ENCODE measurements around the gene S100A11. TPM values are rescaled to one million over a fixed set of nuclear protein-coding genes. Genes with fewer than 3 reads are reported as not detected.
A peak's percentile ranks its signal among the peaks of the same experiment; 100 is the strongest.

The S100A11 gene
- total RNA-seq, 1 experiment from 2014 or later = 126 TPM

DNA sequence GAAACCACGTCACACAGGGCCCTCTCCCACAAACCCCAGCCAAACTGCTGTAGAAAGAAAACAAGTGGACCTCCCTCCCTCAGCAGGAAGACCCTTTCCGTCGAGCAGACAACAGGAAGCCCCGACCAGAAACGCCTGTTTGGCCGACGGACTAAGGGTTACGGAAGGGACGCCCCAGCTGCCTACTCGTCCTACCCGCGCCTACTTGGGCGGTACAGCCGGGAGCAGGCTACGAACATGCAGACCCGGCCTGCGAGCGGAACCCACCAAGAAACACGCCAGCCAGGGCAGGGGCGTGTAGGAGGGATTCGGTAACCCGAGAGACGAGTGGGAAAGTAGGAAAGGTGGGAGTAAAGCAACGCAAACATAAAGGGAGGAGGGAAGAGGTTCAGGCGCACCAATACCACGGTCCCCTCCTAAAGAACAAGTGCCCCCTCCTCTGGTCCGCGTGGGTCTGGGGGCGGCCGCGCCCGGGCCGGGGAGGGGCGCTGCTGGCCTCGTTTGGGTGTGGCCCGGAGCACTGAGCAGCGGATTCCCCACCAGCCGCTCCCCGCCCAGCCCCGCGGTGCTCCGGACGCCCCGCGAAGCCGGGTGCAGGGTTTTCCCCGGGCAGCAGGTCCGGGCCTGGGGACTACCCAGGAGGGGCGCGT is 43.6 kb downstream of the S100A11 start:
- peak; percentile 32 for ATAC-seq
- Mint-ChIP-seq H3K36me3 (no peaks in the 10 kb centered on the region), H3K4me3 (peak overlapping the region; percentile 93), H3K4me1 (peaks cover 55% of the 10 kb centered on the region), H3K27ac (peak overlapping the region; percentile 86), H3K27me3 (ENCODE audit: low read depth) (peaks cover 8% of the 10 kb centered on the region; the same call in 1 of the 2 replicates), H3K9me3 (no peaks in the 10 kb centered on the region)
- DNase-seq (ENCODE audit: low spot score) = peak; percentile 50
- TF ChIP-seq, protein P1, sequence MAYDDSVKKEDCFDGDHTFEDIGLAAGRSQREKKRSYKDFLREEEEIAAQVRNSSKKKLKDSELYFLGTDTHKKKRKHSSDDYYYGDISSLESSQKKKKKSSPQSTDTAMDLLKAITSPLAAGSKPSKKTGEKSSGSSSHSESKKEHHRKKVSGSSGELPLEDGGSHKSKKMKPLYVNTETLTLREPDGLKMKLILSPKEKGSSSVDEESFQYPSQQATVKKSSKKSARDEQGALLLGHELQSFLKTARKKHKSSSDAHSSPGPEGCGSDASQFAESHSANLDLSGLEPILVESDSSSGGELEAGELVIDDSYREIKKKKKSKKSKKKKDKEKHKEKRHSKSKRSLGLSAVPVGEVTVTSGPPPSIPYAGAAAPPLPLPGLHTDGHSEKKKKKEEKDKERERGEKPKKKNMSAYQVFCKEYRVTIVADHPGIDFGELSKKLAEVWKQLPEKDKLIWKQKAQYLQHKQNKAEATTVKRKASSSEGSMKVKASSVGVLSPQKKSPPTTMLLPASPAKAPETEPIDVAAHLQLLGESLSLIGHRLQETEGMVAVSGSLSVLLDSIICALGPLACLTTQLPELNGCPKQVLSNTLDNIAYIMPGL (CRISPR knock-in tag; IDR thresholded peaks at IDR 0.05) = 0 out of 2 replicates have a peak, but pooled peaks have one; percentile 40
- 0 out of 2 replicates have a peak, but pooled peaks have one; percentile 29 for TF ChIP-seq SP1 (CRISPR knock-in tag; conservative IDR thresholded peaks at IDR 0.05)
- TF ChIP-seq, protein P2, sequence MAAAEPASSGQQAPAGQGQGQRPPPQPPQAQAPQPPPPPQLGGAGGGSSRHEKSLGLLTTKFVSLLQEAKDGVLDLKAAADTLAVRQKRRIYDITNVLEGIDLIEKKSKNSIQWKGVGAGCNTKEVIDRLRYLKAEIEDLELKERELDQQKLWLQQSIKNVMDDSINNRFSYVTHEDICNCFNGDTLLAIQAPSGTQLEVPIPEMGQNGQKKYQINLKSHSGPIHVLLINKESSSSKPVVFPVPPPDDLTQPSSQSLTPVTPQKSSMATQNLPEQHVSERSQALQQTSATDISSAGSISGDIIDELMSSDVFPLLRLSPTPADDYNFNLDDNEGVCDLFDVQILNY (CRISPR knock-in tag; IDR thresholded peaks at IDR 0.05) = no peak
- CTCF ChIA-PET = interaction anchor here (0.7 to 9.2 kb wide), 9 partner anchors 9 to 85 kb away, joined by 3 to 83 read pairs (median 6); partner anchors contain the start of gene THEM4
- POLR2A ChIA-PET = interaction anchor here (1.0 to 1.3 kb wide), 4 partner anchors 20 to 482 kb away, joined by 3 to 5 read pairs (median 4); partner anchors contain the start of genes CGN and THEM4

DNA sequence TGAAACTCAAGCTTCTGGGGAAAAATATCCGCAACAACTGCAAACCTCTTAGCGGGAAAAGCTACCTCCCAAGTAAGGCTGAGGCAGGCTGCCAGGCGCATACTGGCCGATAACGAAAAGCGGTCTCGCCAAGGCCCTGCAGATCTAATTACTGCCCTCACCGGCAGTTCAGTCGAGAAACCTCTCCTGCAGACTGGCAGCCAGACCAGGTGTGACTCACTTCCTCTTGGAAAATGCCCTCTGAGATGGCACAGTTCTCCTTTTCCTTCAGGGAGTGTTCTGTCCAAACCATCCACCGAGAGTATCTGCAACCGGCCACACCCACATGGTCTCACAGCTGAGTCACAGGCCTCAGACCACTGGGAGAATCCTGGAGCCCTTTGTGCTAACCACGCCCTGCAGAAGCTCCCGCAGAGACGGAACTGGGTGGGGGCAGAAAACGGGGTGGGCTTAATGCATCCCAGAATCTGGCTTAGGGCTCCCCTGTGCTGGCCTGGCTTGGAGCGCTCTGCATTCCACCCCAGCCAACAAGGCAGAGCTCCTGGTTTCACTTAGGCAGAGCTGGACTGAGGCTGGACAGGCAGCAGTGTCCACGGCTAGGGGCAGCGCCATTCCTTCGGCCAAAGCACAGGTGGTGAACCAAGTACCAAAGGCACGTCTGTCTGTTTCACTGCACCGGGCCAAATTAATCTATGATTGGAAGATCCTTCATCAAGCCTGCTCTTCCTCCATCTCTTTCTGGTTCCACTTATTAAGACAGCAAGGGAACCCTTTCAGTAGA is 44.3 kb downstream of the S100A11 start:
- TF ChIP-seq ZNF396 (CRISPR knock-in tag; IDR thresholded peaks at IDR 0.05; ENCODE audit: borderline replicate concordance) = no peak
- TF ChIP-seq SP1 (CRISPR knock-in tag; conservative IDR thresholded peaks at IDR 0.05) = 0 out of 2 replicates have a peak, but pooled peaks have one; percentile 28
- TF ChIP-seq ZNF121 (CRISPR knock-in tag; IDR thresholded peaks at IDR 0.05) = peak; percentile 95
- TF ChIP-seq CBFB (CRISPR knock-in tag; IDR thresholded peaks at IDR 0.05; ENCODE audit: low read depth) = no peak
- TF ChIP-seq, protein P2 (CRISPR knock-in tag; IDR thresholded peaks at IDR 0.05) = no peak
- TF ChIP-seq, protein P3, sequence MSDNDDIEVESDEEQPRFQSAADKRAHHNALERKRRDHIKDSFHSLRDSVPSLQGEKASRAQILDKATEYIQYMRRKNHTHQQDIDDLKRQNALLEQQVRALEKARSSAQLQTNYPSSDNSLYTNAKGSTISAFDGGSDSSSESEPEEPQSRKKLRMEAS (CRISPR knock-in tag; IDR thresholded peaks at IDR 0.05) = peak; percentile 49; the same call in 1 of the 2 replicates
- DNase-seq (ENCODE audit: low spot score) (peak; percentile 59), ATAC-seq (peak; percentile 66)
- CTCF ChIA-PET = interaction anchor here (0.5 to 9.2 kb wide), 14 partner anchors 10 to 613 kb away, joined by 3 to 83 read pairs (median 4); partner anchors contain the start of gene THEM4
- H3K36me3 Mint-ChIP-seq = no peaks in the 10 kb centered on the region
- peak overlapping the region; percentile 86 for H3K27ac Mint-ChIP-seq
- H3K9me3 Mint-ChIP-seq = no peaks in the 10 kb centered on the region
- H3K27me3 Mint-ChIP-seq (ENCODE audit: low read depth) = peaks cover 8% of the 10 kb centered on the region; the same call in 1 of the 2 replicates
- peaks cover 58% of the 10 kb centered on the region for H3K4me1 Mint-ChIP-seq
- H3K4me3 Mint-ChIP-seq = peak overlapping the region; percentile 93
- POLR2A ChIA-PET = interaction anchor here (1.0 to 1.3 kb wide), 4 partner anchors 20 to 481 kb away, joined by 3 to 5 read pairs (median 4); partner anchors contain the start of genes CGN and THEM4

DNA sequence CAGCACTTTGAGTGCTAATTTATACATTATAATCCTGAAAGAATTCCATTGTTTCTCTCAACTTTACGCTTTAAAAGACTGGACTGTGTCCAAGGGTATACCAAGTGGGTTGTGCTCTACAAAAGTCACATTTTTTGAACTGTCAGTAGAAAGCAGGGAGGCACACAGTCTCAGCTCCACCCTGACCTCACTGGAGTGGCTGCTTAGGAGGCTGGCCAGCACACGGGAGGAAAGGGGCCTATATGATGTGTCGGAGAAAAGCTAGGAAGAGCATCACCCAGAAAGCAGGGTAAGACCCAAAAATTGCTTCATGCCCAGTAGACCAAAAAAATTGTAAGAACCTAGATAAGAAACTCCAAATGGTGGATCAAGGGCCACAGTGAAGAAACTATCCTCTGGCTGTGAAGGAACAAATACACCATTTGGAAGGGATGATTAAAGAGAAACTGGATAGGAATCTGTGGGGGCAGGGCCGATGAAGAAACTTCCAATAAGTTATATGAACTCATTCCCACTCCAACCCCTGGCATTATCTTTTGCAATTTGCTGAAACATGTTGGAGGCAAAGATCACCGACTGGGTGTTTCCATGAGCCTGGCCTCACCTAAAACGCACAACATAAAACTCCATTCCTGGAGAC is 45.0 kb downstream of the S100A11 start:
- H3K4me3 Mint-ChIP-seq = peak overlapping the region; percentile 93
- H3K36me3 Mint-ChIP-seq = no peaks in the 10 kb centered on the region
- ATAC-seq (no peak), DNase-seq (ENCODE audit: low spot score) (no peak)
- peaks cover 8% of the 10 kb centered on the region; the same call in 1 of the 2 replicates for H3K27me3 Mint-ChIP-seq (ENCODE audit: low read depth)
- H3K4me1 Mint-ChIP-seq = peaks cover 58% of the 10 kb centered on the region
- POLR2A ChIA-PET = interaction anchor here (1.1 to 1.3 kb wide), 2 partner anchors 23 to 82 kb away, joined by 4 to 5 read pairs; partner anchors contain the start of gene THEM4
- CTCF ChIA-PET = interaction anchor here (0.5 to 9.2 kb wide), 11 partner anchors 10 to 163 kb away, joined by 3 to 83 read pairs (median 5); partner anchors contain the start of gene THEM4
- no peaks in the 10 kb centered on the region for H3K9me3 Mint-ChIP-seq
- peak overlapping the region; percentile 86; the same call in 1 of the 2 replicates for H3K27ac Mint-ChIP-seq
- TF ChIP-seq SMAD3 (CRISPR knock-in tag; IDR thresholded peaks at IDR 0.05; ENCODE audit: borderline replicate concordance) (no peak), ZNF219 (CRISPR knock-in tag; IDR thresholded peaks at IDR 0.05; ENCODE audit: borderline replicate concordance) (no peak), HMGA2 (CRISPR knock-in tag; IDR thresholded peaks at IDR 0.05) (no peak), SP1 (CRISPR knock-in tag; conservative IDR thresholded peaks at IDR 0.05) (no peak), NFATC4 (CRISPR knock-in tag; IDR thresholded peaks at IDR 0.05) (no peak), GRHL2 (CRISPR knock-in tag; IDR thresholded peaks at IDR 0.05; ENCODE audit: insufficient replicate concordance, severe bottlenecking) (no peak), ATF1 (CRISPR knock-in tag; IDR thresholded peaks at IDR 0.05) (no peak), MXD4 (CRISPR knock-in tag; IDR thresholded peaks at IDR 0.05; ENCODE audit: borderline replicate concordance) (no peak), ZNF396 (CRISPR knock-in tag; IDR thresholded peaks at IDR 0.05; ENCODE audit: borderline replicate concordance) (no peak), EMX1 (CRISPR knock-in tag; IDR thresholded peaks at IDR 0.05) (no peak)
- TF ChIP-seq, protein P4, sequence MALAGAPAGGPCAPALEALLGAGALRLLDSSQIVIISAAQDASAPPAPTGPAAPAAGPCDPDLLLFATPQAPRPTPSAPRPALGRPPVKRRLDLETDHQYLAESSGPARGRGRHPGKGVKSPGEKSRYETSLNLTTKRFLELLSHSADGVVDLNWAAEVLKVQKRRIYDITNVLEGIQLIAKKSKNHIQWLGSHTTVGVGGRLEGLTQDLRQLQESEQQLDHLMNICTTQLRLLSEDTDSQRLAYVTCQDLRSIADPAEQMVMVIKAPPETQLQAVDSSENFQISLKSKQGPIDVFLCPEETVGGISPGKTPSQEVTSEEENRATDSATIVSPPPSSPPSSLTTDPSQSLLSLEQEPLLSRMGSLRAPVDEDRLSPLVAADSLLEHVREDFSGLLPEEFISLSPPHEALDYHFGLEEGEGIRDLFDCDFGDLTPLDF (CRISPR knock-in tag; IDR thresholded peaks at IDR 0.05) = no peak
- TF ChIP-seq, protein P5, sequence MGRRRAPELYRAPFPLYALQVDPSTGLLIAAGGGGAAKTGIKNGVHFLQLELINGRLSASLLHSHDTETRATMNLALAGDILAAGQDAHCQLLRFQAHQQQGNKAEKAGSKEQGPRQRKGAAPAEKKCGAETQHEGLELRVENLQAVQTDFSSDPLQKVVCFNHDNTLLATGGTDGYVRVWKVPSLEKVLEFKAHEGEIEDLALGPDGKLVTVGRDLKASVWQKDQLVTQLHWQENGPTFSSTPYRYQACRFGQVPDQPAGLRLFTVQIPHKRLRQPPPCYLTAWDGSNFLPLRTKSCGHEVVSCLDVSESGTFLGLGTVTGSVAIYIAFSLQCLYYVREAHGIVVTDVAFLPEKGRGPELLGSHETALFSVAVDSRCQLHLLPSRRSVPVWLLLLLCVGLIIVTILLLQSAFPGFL (CRISPR knock-in tag; IDR thresholded peaks at IDR 0.05; ENCODE audit: borderline replicate concordance) = no peak
- TF ChIP-seq, protein P6, sequence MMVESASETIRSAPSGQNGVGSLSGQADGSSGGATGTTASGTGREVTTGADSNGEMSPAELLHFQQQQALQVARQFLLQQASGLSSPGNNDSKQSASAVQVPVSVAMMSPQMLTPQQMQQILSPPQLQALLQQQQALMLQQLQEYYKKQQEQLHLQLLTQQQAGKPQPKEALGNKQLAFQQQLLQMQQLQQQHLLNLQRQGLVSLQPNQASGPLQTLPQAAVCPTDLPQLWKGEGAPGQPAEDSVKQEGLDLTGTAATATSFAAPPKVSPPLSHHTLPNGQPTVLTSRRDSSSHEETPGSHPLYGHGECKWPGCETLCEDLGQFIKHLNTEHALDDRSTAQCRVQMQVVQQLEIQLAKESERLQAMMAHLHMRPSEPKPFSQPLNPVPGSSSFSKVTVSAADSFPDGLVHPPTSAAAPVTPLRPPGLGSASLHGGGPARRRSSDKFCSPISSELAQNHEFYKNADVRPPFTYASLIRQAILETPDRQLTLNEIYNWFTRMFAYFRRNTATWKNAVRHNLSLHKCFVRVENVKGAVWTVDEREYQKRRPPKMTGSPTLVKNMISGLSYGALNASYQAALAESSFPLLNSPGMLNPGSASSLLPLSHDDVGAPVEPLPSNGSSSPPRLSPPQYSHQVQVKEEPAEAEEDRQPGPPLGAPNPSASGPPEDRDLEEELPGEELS (CRISPR knock-in tag; IDR thresholded peaks at IDR 0.05) = no peak
